GM21360 (cell line): ENCODE measurements around the gene USP32.
"Not testable (repeated sequence)": the region's sequence is repeated elsewhere in the genome, so short reads cannot be mapped to it uniquely, and the experiment has no call there.

Experiments used
- ATAC-seq: cut with Tn5 transposase; IDR thresholded peaks from one replicate; pipeline ENCODE4 v1.9.1; 2021; ENCODE audit warnings: mild to moderate bottlenecking, moderate library complexity; ENCODE audit not compliant: unreplicated experiment

USP32 gene

GRCh38 chr17:60403962-60404361 lies 12.0 kb upstream of the USP32 start:
- ATAC-seq, result no peak

DNA sequence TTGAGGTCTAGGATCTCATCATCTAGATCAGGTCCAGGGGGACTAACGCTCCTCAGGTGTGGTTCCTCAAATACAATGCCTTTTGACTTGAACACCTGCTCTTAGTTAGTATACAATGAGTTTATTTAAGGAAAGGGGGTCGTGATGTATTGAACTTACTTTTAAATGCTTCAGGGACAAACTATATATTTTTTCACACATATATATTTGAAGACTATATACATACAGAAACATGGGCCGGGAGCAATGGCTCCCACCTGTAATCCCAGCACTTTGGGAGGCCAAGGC lies 11.5 kb upstream of the USP32 start:
- no peak for ATAC-seq

GRCh38 chr17:60401819-60402218 lies 9.9 kb upstream of the USP32 start:
- no peak for ATAC-seq

GRCh38 chr17:60398227-60398959 lies 6.5 kb upstream of the USP32 start:
- ATAC-seq, result peak; percentile 60

GRCh38 chr17:60396412-60396811 lies 4.5 kb upstream of the USP32 start:
- ATAC-seq, result no peak

GRCh38 chr17:60395508-60396065 lies 3.7 kb upstream of the USP32 start:
- ATAC-seq, result no peak

- ATAC-seq, result no peak
Observed at GRCh38 chr17:60393840-60394723, 2.1 kb upstream of the USP32 start.

GRCh38 chr17:60392845-60393702 lies 1.1 kb upstream of the USP32 start:
- ATAC-seq, result no peak

- peak; percentile 19 for ATAC-seq
Observed at GRCh38 chr17:60391471-60392041, 377 bp downstream of the USP32 start.

- no peak for ATAC-seq
Observed at GRCh38 chr17:60390925-60391470, 935 bp downstream of the USP32 start.

DNA sequence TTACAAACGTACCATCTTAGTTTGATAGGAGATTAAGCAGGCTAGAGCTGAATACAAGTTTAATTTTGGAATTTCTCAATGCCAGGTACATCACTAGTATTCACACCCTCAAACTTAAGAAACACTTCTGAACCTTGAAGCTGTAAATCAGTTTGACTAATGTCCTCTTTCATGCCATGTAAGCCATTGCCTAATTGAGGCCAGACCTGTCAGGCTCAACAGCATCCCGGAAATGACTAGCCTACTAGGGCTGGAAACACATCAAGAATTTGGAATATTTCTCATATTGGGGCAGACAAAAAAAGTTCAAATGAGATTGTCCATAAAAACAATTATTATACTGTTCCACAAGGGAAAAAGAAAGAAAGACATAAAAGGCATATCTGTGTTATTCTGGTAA lies 1.7 kb downstream of the USP32 start:
- ATAC-seq, result no peak

- no peak for ATAC-seq
Observed at GRCh38 chr17:60388742-60389141, 3.2 kb downstream of the USP32 start.

GRCh38 chr17:60387666-60388065 lies 4.3 kb downstream of the USP32 start:
- no peak for ATAC-seq

DNA sequence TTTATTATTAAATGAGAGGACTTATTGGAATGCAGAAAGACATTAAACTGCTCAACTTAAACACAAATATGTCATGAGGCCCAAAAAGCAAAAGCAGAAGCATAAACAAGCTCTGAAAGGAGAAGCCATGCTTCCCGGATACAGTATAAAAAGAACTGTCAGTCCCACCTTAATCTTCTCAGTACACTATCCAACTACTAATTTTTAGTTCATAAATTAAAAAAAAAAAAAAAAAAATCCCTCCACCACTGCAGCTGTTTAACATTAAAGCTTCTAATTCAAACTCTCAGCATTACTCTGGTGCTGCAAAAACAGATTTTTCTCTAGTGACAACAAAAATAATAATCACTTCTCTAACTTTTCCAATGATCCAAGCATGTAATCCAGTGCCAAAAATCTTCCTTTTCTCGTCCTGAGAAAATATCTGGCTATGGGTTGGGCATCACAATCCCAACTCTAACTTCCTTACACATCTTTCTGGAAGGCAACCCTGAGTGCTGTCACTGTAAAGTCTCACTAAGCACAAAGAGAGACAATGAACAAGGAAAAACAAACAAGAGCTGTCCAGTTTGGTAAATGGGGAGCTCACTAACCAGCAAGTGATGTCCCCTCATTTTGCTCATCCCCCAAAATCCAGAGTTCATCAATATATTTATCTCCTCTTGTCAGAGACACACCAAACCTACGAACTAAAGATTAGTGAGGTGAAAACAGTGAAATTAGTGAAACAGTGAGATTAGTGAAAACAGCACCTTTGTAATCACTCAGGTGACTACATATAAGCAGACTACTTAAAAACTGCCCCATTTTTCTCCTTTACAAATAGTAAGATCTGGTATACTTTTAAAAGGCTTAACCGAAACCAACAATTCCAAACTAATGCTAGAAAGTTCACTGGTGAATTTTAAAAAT lies 5.5 kb downstream of the USP32 start:
- ATAC-seq, result no peak

GRCh38 chr17:60384921-60385320 lies 7.0 kb downstream of the USP32 start:
- not testable (repeated sequence) for ATAC-seq

- no peak for ATAC-seq
Observed at GRCh38 chr17:60383379-60383778, 8.6 kb downstream of the USP32 start.

DNA sequence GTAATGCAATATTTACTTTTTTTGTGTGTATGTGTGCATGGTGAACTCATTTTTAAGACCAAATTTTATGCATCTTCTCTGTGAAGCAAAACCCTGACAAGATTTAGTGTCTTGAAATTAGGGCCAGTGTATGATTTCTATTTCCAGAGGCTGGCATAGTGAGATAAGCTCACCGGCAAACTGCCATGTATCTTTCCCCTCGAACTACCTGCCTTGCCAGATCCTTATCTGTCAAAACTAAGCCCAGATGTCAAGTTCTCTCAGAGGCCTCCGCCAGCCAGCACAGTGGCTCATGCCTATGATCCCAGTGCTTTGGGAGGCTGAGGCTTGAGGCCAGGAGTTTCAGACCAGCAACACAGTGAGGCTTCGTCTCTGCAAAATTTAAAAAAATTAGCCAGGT lies 10.0 kb downstream of the USP32 start:
- no peak for ATAC-seq

GRCh38 chr17:60379461-60379860 lies 12.5 kb downstream of the USP32 start:
- not testable (repeated sequence) for ATAC-seq

DNA sequence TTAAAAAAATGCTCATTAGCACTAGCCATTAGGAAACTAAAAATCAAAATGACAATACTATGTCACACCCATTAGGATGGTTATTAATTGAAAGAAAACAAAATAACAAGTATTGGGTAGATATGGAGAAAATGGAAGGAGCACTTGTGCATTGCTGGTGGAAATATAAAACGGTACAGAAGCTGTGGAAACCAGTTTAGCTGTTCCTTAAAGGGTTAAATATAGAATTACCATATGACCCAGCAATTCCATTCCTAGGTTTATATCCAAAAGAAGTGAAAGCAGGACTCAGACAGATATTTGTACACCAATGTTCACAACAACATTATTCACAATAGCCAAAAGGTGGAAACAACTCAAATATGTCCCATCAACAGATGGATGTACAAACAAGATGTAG lies 13.7 kb downstream of the USP32 start:
- ATAC-seq, result not testable (repeated sequence)
